NCI-H345 treated with DMSO at 0.1 percent for 48 hours (cell line): ENCODE measurements around the gene PLSCR4.
"Not testable (repeated sequence)": the region's sequence is repeated elsewhere in the genome, so short reads cannot be mapped to it uniquely, and the experiment has no call there.

ENCODE experiments used
- DNase-seq: peaks from one replicate; lab custom pipeline; 2025; ENCODE audit not compliant: unreplicated experiment; lab: John Stamatoyannopoulos, UW

Gene PLSCR4

DNA sequence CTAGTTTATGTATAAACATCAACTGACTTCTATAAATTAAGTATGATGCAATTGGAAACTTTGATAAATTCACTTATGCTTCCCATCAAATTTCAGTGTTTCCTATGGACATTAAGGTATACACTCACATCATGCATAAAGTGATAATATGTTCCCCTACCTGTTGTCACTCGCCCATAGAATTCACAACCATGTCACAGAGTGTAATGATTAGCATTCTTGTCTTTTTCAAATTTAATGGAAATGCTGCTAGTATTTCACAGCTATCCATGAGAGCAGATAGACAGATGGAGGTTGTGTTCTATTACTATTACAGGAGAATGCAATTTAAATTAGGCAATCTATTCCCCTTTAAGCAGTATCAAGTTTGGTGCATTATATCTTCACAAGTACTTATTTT, 984 bp downstream of the PLSCR4 start:
- no peak for DNase-seq

DNA sequence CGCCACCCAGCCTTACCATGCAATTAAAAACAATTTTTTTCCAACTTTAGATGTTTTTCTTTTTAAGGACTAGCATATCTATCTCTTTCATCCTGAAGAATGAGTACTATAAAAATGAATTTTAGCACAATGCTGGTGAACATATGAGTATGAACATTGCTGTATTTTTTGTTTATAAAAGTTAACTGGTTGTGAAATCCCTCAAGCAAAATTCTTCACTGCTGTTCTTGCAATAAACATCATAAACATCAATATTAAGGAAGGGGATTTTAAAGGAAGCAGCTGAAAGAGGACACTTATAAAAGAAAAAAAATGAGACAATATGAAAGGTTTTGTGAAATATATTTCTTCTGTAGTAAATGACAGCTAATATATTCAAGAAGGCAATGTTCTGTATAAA, 3.0 kb downstream of the PLSCR4 start:
- DNase-seq = no peak

DNA sequence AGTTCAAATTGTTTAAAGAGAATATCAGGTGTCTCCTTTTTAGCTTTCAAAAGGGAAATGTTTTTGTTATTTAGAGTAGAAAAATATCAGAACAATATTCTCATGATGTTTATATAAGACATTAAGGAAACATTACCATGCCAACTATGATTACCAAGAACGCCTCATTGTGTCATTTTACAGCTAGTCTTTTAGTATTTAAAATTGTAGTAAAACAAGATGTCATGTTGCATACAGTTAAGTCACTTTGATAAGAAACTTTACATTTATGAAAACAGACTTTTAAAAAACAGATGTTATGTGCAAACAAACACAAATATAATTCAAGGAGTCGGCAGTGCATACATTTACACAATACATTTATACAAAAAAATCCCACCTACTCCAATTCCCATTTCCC, 4.4 kb downstream of the PLSCR4 start:
- DNase-seq = no peak

DNA sequence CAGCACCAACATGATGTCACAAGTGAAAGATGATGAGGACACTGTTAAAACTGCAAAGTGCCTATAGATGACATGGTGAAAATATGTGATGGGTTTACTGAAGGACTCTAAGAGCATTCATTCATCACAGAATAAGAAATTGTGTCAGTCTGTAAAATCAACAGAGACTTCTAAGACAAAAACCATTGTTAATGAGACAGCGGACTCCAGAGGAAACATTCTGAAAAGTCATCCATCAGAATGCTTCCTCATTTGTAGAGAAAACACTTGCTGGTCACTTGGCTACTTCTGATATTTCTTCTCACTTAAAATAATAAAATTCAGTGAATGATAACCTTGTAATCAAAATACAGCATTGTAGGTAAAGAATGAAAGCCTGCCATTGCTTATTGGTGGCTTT, 7.3 kb downstream of the PLSCR4 start:
- DNase-seq = no peak

DNA sequence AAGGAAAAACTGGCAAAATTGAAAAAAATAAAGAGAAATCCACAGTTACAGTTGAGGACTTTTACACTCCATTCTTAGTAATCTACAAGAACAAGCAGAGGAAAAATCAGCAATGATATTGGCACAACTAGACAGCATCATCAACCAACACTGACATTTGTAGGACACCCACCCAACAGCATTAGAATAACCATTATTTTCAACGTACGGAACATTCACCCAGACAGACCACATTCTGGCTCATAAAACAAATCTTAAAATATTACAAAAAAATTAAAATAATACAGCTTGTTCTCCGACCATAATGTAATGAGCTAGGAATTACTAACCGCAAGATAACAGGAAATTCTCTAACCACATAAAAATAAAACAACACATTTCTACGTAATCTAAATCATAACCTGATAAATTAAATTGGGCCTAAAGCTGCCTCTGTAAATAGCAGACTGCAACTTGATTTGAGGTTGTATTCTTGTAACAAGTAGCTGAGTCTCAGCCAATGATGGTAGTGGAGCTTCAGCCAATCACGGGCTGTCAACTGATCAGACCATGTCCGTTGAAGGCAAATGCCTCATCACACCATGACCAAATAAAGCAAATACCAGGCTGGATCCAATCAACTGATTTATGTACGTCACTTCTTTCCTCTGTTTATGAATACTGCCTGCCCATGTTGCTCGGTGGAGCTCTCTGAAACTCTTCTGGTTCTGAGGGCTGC, 9.2 kb downstream of the PLSCR4 start:
- no peak for DNase-seq

DNA sequence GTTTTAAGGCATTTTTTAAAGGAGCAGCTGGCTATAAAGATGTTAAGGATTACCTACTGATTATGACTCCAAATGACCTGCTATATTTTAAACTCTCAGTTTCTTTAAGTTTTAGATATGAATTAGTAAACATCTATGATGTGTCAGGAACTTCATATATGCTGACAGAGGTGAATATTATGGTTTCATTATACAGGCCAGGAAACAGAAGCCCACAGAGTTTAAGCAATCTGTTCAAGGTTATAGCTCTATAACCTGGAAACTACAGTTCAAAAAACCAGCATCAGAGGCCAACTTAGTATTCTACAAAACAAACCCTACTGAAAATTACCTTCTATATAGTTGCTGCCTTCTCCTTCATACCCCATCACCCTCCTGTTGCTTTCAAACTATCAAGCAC, 17.4 kb downstream of the PLSCR4 start:
- DNase-seq = no peak

DNA sequence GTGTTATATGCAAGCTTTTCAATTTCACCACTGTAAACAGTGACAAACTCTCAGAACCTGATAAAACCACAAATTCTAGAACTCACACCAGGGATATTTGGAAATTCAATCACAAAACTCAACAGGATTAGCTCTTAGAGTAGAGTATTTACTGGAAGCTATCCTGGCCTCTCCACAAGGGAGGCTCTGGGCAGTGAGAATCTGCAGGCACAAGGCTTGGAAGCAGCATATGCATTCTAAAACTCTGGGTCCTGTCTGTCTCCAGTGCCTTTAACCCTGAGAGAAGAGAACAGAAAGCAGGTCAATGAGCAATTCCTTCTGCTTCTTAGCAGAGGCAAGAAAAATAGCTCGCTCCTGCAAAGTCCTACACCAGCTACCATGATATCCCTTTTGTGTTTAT, 23.4 kb downstream of the PLSCR4 start:
- no peak for DNase-seq

DNA sequence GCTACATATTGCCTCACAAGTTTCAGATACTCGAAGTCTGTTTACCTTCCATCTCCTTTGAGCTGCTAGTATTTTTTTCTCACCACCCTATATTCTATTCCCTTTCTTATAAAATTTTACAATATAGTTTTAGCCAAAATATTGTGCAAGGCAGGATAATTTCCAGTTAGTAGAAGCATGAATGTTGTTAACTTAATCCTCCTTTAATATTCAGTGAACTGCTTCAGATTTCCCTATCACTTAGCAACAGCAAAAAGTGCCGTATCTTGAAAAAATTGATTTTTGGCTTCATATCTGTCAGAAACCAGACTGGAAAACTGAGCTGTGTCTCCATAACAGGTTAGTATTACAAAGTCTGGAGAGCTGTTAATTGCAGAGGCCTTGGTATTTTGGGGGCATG, 24.0 kb downstream of the PLSCR4 start:
- DNase-seq = no peak

DNA sequence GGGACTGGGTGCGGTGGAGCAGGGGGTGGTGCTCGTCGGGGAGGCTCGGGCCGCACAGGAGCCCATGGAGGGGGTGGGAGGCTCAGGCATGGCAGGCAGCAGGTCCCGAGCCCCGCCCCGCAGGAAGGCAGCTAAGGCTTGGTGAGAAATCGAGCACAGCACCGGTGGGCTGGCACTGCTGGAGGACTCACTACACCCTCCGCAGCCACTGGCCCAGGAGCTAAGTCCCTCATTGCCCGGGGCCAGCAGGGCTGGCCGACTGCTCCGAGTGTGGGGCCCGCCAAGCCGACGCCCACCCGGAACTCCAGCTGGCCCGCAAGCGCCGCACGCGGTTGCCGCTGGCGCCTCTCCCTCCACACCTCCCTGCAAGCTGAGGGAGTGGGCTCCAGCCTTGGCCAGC, 25.4 kb downstream of the PLSCR4 start:
- not testable (repeated sequence) for DNase-seq

DNA sequence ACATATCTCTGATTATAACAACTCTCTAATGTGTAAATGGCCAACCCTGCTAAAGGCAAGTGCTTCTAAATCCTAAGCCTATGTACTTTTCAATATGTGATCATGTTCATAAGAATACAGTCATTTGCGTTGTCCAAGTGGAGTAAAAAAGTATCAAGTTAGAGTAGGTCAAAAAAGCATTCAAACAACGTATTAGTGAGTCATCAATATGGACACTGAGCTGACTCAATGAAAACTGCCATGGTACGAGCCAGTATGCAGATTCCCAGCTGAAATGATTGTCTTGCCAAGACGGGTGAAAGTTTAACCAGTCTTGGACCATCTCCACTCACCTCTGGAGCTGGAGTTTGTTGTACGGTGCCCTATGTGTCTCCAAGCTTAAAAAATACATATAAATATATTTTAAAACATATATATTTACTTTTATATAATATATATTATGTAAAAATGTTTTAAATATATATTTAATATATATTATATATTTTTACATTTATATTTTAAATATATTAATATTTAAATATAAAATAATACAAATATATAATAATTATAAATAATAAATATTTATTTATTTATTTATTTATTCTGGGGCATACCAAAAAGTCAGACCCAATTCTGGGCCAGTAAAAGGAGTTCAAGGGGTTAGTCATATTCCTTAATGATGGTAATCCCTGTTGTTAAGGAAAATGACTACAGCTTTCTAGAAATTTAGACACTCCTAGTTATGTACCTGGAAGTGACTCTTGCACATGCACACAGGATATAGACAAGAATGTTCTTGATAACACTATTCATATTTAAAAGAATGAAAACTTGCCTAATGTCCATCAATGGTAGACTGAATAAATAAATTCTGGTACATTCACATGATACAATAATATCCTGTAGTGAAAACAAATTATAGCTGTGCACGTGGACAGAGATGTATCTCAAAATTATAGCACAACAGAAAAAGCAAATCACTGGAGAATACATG, 27.2 kb downstream of the PLSCR4 start:
- DNase-seq = no peak

DNA sequence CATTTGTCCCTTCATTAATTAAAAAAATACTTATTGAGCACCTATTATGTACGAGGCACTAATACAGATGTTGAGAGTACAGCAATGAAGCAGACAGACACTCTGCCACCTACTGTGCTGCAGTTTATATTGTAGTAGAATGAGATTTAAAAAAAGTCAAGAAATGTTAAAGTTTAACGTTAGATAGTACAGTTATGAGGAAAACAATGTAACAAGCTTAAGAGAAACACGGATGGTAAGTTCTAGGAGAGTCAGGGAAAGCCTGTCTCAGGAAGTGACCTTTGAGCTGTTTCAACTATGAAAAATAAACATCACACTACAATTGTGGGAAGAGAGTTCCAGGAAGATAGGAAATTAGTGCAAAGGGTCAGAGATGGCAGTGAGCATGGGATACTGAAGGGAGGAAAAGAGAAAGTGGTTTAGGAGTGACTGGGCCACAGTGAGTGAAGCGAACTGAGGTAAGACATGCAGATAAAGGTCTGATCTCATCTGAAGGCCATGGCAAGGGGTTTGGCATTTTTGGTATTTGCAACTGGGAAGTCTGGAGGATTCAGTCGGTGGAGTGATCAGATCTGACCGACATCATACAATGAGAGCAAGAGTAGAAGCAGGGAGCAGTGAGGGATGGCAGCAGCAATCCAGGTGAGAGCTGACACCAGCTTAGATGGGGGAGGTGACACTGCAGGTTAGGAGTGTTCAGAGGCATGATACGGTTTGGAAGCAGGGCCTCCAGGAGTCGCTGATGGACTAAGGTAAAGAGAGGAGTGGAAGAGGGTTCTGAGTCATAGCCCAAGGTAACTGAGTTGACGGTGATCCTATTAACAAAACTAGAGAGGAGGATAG, 28.5 kb downstream of the PLSCR4 start:
- DNase-seq = no peak

DNA sequence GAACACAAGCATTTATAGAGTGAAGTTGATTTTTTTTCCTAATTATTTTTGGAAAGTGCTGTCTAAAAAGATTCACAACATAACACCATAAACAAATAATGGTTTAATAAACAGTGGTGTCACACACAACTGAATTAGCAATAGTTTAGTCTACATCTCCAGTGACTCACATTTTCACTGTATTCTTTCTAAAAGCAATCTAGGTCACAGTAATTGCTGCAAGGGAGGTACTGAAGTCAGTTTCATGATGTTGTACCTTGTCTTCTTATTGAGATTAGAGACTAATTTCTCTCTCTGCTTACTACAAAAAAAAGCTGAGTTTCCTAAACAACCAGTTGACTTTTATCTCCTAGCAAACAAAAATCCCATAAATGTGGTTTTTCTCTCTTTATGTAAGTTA, 29.6 kb downstream of the PLSCR4 start:
- DNase-seq = no peak

DNA sequence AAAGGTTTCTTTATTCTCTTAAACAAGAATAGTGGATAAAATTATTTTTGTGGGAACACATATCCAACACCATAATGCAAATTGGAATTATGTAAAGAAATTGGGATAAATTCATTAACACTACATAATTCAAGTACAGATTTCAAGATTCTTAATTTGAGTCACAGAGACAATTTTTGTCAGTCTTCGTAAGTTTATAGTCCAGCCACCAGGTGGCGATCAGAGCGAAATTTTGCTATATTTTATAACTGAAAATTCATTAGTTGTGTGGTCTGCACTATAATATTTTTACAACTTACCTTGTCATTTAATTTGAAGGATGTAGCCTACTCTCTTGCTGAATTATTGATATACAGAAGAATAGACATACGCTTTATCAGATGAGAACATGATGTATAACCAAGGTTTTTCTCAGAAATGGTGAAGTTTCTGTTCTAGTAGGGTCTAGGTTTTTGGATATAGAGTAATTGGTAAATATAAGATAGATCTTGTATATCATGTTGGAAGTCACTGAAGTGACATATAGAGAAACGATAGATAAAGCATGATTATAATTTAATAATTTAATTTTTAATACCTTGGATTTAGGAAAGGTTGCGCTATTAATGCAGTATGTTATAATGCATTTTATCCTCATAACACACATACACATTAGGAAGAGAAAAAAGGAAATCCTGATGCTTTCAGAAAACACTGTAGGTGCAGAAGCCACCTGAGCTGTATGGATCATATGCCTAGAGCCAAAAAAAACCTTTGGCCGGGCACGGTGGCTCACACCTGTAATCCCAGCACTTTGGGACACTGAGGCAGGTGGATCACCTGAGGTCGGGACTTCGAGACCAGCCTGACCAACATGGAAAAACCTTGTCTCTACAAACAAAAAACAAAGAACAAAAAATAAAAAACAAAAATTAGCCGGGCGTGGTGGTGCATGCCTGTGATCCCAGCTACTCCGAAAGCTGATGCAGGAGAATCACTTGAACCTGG, 31.7 kb downstream of the PLSCR4 start:
- no peak for DNase-seq

DNA sequence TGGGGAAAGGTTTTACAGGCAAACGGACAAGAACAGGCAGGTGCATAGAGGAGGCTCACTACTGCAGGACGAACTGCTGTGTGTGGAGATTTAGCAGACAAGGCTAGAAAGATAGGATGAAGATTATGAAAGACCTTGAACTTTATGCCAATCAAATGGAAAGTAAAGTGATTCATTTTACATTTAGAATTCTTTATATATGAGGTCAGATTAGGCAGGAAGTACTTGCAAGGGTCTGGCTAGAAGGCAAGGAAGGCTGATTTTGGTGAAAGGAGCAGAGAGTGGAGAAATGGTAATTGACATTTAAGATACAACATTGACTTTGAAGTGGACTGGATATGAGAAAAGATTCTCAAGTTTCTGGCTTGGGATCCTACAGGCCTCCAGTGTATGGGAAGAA, 33.6 kb downstream of the PLSCR4 start:
- no peak for DNase-seq

DNA sequence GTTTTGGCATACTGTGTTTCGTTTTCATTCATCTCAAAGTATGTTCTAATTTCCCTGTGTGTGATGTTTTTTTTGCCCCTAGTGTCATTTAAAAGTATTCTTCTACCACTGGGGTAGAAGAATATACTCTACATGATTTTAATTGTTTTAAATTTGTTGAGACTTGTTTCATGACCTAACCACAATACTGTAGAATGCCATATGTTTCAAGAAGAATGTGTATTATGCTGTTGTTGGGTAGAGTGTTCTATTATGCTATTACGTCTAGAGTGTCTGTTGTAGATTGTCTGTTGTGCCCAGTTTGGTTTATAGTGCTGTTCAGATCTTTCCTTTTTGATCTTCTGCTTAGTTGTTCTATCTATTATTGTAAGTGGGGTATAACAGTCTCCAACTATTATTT, 36.4 kb downstream of the PLSCR4 start:
- DNase-seq = no peak

DNA sequence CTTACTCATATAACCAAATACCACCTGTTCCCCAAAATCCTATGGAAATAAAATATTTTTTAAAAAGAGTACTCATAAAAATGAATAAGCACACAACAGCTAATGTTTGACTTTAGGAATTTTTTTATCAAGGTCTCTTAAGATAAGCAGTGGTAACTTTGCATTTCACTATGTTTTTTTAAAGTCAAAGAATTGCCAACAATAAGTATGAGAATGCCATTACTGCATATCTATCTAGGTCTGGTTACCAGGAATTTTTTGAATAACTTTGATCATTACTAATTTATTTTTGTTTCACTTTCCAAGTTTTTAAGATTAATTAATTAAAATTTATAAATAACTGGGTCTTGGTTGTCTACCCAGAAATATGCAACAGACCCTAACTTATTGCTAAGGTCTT, 41.5 kb downstream of the PLSCR4 start:
- no peak for DNase-seq

DNA sequence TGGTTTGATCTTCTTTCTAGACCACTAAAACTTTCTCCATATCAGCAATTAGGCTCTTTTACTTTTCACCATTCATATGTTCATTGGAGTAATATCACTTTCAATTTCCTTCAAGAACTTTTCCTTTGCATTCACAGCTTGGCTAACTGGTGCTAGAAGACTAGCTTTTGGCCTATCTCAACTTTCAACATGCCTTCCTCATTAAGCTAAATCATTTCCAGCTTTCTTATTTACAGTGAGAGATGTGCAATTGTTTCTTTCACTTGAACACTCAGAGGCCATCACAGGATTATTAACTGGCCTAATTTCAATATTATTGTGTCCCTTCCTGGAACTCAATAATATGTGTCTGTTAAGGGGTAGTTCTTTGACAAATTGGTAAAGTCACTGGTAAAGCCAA, 47.1 kb downstream of the PLSCR4 start:
- DNase-seq = no peak

DNA sequence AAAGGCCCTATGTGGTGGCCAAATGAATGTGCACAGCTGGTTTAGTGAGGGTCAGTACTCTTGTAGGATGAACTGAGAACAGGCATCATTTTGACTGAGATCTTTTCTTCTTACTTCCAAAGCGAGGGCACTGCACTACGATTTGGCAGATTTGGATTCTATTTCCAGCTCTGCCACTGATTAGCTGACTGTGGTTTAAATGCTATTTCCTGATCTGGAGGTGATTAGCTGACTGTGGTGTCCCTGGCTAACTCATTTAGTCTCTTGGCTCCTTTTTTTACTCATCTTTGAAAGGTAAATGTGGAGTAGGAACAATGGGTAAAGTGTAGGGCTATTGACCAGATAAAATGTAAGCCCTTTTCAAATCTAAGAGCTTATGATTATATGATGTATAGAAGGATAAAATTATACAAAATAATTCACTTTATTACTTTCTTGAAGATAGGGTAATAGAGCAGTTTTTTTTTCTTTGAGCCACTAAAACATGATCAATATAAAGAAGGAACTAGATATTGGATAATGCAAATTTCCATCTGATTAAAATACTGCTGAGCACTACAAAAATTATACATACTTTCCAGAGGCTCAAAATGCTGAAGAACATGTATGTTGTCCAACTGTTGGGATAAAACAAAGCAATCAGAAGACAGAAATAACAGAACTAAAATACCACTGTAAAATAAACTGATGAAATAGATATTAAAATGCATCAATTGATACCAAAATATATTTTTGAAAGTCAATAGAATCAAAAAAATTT, 50.3 kb downstream of the PLSCR4 start:
- no peak for DNase-seq

DNA sequence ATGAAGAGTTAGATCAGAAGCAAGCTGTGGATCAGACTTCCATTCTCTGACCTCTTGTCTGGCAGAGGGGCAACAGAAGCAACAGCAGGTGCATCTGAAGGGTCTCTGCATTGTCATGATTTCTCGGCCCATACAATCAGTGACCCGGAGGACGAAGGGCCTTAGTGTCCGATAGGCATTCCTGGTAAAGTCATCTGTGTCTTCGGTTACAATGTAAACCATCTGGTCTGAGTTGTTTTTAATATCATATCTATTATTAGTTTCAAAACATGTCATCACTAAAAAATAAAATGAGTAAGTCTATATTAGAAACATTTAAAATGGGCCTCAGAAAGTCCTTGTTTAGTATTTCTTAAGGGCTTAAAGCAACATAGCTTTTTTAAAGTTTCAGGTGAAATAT, 51.1 kb downstream of the PLSCR4 start:
- DNase-seq = no peak

DNA sequence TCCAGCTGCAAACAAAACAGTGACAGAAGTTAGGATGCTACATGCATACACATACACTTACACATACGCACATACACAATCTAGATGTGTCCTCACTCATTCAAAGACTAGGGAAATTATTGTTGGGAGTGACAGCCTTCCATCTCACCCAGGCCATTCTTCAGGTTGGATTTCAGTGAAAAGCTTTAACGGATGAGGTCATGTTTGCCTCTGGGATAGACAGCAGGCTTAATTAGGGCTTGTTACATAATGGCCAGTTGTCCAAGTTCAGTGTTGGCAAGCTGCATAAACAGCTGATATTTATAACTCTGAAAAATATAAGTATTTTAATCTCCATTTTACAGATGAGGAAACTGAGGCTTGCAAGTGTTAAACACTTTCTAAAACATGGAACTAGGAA, 54.1 kb downstream of the PLSCR4 start:
- no peak for DNase-seq
